HG03354 (cell line): Measurements from ENCODE around the gene NHSL2.
"Not testable (repeated sequence)": the region's sequence is repeated elsewhere in the genome, so short reads cannot be mapped to it uniquely, and the experiment has no call there.

Source experiments
- ATAC-seq: cut with Tn5 transposase; IDR thresholded peaks from one replicate; pipeline ENCODE4 v1.9.1; 2021; ENCODE audit warnings: mild to moderate bottlenecking; ENCODE audit not compliant: unreplicated experiment, poor library complexity, severe bottlenecking

The NHSL2 gene

DNA sequence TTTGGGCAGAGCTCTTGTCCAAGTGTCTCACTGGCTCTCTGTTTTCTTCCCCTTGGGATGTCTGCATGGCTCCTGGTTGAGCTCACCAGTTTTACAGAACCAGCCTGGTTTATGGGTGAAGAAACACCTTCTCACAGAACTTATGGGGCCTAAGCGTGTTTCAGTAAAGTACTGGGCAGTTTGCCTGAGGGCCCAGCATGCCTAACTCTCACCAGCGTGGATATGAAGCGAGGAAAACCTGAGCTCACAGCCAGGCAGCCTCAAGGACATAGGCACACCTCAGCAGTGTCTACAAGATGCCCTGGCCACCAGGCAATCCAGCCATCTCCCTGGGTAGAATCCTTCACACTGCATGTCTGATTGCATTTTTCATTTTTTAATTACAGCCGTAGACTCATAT lies 9.2 kb downstream of the NHSL2 start:
- ATAC-seq = no peak

DNA sequence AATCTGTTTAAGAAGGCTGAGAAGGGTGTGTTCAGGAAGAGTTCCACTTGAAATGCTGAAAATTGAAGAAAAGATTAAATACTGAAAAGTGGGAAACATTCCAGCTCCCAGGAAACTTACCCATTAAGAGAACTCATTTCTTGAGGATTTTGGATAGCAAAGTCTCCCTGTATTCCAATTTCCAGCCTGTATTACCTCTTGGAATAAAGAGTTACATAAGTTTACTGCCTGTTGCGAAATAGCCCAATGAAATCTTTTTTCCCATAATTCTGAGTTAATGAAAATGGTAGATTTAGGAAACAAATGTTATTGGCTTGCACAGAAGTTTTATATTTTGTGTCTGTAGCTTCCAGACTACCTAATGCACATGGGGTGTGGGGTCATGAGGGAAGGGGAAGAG lies 12.0 kb downstream of the NHSL2 start:
- no peak for ATAC-seq

DNA sequence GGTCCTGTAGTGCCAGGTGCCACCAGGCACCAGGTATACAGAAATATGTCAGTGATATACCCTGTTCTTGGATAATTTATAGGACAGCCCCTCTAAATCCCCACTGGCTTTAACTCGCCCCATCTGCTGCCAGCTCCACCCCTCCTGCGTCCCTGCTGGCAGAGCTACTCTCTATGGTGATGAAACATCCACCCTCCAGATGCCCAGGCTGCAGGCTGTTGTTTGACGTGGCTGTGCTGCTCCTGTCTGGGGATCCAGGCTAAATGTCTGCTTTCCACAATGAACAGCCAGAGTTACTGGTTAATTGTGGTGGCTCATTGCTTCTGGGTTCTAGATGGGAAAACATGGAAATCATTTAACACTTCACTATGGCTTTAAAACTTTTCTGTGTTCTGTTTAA lies 12.9 kb downstream of the NHSL2 start:
- no peak for ATAC-seq

DNA sequence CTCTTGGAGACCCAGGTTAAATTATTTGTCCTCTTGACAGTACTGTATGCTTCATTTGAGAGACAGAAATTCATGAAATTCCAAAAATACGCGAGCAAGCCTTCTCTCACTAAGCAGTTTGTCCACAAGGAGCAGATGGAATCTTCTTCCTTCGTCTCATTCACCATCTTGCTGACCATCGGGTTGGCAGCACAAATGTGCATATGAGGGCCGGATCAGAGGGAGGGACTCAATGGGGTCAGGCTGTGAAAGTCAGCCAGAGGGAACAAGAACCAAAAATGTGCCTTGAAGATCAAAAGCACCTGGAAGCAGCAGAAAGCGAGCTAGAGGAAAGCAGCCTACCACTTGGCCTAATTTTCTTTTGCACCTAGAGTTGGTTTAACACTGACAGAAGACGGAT lies 16.4 kb downstream of the NHSL2 start:
- ATAC-seq = no peak

DNA sequence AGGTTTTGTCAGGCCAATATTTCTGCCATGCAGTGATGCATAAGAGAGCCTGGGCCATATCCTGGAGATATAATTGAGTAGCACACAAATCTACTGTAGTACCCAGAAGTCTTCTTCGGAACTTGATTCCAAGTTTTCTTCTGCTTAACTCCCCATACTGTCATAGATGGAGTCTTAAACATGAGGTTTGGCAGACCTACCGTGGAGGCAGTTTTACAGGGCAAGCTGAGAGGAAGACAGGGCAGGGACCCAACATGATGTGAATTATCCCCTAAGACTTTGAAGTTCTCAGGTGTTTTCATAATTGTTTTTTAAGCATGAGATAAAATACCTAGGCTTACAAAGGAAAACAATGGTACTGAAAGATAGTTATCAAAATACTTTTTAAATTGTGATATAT lies 18.2 kb downstream of the NHSL2 start:
- ATAC-seq = no peak

DNA sequence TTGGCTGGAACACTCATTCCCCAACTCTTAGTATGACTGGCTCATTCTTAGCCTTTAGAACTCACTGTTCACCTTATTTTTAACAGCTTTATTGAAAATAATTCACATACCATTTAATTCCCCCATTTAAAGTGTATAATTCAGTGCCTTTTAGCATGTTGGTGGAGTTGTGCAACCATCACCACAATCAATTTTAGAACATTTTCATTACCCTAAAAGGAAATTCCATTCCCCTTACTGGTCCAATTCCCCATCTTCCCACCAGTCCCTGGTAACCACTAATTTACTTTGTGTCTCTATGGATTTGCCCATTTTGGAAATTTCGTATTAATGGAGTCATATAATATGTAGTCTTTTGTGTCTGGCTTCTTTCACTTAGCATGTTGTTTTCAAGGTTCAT lies 19.7 kb downstream of the NHSL2 start:
- no peak for ATAC-seq

DNA sequence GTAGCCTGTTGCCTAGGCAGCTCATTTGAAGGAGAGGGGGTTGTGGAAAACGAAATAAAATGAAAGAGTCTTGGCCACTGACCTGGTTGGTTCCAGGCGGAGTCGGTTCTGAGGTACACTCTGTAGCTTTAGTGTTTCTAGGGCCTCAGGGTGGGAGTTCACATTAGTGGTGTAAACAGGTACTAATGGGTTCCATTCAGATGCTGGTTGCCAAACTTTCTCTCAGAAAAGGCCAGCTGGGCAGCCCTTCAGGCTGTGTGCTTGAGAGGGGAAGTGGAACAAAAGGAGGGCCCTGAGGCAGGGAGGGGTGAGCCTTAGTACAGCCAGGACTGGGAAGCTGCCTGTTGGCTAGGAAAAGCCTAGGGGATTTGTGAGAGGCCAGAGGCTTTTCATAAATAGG lies 24.8 kb downstream of the NHSL2 start:
- ATAC-seq = no peak

DNA sequence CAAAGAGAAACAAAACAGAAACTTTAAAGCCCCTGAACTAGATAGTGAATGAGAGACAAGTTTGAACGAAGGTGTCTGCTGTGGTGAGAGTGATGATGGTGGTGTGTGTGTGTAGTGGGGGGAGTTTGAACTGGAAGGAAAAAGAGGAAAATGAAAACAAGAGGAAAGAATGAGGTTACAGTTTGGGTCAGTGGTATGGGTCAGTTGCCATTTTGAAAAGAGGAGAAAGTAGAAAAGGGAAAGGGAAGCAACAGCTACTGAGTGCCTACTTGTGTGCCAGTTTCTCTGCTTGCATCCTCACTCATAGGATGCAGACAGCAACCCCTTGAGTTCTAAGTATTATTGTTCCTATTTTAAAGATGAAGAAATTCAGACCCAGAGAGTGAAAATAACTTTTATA lies 26.0 kb downstream of the NHSL2 start:
- ATAC-seq = no peak

DNA sequence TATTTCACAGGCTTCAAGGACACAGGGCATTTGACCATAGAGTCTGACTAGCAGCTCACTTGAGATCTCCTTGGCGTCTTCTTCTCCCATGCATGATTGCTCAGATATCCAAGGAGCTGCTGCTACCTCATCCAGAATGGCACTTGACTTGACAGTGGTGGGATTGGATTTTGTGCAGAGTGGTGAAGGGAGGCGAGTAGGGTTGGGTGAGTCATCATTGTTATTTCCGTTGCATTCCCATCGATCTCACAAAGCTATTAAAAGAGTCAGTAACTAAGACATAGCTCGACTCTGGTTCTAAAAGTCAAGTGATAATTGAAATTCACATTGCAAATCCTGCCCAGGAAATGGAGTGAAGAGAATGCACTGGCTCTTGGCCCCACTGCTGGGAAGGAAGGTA lies 27.7 kb downstream of the NHSL2 start:
- no peak for ATAC-seq

DNA sequence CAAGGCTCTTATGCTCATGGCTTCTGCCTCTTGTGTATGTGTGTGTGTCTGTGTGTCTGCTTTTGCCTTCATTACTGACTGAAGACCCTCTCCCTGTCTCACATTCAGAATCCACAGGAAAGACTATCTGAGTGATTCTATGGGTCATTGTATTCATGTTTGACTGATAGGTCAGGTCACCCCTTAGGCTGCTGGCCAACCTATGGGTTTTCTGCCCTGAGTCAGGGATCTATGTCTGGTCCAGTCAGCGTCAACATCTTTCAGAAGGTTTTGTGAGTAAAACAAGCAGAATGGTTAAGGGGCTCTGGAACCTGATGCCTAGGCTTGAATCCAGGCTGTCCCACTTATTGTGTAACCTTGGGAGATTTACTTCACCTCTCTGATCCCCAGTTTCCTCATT lies 30.5 kb downstream of the NHSL2 start:
- no peak for ATAC-seq

DNA sequence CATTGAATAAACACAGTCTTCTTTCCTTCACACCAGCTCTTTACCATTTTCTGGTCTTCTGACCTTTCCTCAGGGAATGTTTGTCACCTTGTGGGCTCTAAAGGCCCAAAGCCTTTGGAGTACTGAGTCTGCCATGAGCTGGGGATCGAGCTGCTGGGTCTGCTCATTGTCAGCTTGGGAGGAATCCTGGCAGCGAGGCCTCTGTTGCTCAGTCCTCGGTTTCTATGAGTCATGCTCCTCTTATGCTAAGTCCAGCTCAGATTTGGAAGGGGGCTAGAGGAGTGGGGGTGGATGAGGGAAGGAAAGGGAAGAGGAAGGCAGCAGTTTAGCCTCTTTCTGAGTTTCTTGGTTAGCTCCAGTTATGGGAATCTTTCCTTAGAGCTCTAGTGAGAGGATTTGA lies 31.1 kb downstream of the NHSL2 start:
- ATAC-seq = no peak

DNA sequence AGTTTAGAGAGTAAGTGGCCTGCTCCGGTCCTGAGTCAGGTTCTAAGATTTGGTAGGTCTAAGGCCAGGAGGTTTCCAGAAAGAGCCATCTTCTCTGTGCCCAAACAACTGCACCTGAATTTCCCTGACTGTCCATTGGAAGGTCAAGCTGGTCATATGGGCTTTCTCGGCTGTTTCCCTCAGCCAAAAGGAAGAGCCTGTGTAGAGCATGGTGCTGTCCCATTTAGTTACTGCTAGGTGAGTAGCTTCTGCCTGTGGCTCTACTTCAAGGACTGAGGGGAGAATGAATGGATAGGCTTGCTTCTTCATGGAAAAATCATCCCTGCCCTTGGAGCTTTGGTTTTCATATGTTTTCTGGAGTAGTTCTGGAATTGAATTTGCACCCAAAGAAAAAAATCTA lies 33.7 kb downstream of the NHSL2 start:
- ATAC-seq = no peak

DNA sequence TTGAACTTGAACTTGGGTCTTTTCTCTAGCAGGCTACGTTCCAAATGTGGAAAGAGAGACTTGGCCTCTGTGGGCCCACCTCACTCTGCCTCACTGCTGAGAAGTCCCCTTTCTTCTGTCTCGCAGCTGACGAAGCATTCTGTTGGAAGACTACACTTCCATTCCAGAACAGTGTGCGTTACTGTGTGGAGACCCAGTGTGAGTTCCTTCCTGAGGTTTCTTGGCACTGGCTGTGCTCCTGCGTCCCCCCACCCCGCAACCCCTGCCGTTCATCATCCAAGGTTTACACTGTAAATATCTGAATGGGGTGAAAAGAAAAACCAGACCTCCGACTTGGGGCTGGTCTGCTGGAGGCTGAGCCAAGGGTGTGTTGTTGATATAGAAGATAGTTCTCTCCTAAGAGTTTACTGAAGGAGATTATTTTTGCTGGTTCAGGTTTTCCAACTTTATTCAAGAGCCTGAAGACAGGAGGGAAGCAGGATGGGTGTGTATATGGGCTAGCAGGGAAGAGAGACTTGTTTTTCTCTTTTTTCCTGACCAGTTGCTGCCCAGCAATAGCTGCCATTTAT lies 34.7 kb downstream of the NHSL2 start:
- ATAC-seq = no peak

DNA sequence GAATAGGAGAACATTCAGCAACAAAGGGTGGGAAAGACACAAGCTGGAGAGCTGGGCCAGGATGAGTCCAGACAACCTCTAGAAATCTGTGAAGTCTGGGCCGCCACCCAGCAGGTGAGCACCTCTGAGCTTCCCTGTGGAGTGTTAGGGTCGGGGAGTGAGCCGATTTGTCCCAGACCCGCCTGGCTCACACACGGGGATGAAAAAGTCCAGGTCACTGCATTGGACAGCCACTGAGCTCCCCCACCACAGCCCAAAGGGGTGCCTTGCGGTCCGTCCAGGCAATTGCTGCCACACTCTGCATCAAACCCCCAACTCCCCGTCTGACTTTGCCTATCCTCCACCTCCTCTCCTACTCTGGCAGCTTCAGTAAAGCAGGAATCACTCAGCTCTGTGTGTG lies 38.7 kb downstream of the NHSL2 start:
- ATAC-seq = no peak

DNA sequence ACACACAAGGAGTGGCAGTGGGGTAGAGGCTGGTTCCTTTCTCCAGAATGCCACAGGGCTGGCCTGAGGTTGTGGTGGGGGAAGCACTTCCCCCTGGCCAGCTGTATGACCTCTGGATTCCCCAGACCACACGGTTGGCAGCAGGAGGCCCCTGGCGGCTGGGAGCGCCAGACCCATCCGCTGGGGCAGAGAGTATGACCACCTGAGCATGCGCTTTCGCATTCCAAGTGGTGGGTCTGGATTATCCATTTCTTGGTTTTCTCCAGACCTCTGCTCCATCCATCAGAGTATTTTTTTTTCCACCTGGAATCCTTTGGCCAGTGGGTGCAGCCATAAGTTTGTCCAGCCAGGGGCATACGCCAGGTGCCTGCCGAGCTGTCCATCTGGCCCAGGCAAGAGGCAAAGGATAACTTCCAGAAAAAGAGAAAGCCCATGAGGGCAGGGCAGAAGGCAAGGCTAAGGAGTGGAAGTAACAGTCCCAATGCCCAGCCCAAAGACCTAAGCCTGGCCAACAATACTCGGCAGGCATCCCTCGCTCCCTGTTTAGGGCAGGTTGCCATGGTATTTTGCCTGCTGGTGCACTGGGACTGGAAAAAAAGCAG lies 39.3 kb downstream of the NHSL2 start:
- ATAC-seq = no peak

DNA sequence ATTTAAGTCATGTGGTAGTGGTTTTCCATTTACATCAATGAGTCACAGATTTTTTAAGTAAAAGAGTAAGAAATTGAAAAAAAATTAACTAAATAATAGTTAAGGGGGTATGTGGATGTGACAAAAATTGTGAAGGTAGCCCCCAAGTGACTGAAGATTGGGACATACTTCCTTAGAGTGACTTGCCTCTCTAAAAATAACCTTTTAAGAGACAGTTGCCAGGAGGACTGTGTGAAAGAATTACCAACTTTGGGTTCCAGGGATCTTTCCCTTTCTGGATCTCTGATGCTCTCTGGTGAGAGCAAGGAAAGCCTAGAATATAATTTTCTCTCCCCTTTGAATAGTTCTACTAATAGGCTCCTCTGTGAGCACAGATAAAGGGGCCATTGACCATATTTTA lies 42.7 kb downstream of the NHSL2 start:
- no peak for ATAC-seq

DNA sequence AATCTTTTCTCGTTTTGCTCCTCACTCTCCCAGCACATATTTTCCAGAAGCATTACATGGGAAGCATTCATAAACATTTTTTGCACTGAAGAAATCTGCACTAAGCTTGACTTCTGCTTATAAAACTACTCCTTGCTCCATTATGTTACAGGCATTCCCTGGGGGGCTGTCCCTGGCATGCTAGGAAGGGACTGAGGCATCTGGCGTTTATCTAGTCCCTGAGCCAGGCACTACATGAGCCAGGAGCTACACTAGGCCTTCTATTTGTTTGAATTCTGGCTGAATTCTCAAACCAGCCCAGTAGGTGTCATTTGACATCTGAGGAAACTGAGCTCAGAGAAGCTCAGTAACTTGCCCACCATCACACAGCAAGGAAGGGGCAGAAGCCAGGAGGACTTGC lies 43.3 kb downstream of the NHSL2 start:
- no peak for ATAC-seq

DNA sequence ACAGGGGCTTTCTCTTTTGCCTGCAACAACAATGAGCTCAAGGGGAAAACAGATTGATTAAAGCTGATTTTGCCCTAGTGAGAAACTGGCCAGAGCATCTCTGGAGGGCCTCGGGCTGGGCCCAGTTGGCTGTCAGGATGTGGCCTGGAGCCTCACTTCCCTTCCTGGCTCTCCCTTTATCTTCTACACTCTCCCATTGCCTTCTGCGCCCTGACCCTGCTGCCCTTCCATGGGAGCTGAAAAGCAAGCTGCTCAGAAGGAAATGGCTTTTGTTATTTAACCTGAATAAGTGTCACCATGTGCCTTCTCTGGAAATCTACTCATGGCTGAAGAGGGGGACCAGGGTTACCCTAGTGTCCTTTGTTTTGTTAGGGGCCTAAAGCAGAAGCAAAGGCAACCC lies 43.8 kb downstream of the NHSL2 start:
- ATAC-seq = no peak

DNA sequence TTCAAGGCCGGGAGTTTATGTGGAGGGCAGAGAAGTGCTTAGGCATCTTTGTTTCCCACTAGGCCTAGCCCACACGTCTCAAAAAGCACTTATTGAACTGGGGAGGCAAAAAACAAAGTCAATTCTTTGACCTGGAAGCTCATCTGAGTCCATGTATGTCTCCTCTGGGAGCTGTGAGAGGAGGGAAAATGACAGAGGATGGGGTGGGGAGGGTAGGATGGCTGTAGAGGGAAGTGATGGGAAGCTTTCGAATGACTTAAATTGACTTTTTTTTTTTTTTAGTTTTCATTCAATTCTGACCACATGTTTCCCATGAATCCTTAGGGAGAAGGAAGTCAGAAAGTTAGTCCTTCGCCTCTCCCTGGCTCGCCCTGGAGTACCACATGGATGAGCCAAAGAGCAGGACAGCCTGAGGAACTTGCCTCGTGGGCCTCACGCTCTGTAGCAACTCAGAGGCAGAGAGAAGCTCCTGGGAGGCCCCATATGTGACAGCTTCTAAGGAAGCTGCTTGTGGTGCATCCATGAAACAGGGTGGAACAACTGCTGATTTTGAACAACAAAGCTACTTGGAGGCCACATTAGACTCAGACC lies 45.0 kb downstream of the NHSL2 start:
- ATAC-seq = no peak

DNA sequence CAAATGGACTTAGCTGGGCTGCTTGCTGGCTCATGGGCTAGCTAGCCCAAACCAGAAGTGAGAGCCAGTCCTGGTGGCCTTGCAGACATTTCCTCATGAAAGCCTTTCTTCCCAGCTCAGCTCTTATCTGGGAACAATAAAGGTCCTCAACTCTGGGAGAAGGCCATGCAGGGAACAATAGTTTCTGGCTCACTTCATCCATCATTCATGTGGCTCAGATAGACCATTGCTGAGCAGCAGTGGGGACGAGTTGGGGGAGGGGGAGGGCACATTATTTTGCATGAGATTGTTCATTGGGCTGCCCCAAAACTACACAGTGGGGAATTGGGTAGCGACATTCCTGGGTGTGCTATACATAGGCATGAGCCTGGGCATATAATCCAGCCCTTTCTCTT lies 47.6 kb downstream of the NHSL2 start:
- ATAC-seq = no peak

DNA sequence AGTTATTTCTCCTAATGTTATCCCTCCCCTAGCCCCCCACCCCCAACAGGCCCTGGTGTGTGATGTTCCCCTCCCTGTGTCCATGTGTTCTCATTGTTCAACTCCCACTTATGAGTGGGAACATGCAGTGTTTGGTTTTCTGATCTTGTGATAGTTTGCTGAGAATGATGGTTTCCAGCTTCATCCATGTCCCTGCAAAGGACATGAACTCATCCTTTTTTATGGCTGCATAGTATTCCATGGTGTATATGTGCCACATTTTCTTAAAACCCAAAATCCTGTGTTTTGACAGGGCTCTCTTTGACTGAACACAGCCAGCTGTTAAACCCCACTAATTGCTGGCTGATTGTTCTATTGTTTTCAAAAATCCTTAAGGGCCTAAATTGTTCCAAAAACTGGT lies 53.5 kb downstream of the NHSL2 start:
- ATAC-seq = not testable (repeated sequence)

DNA sequence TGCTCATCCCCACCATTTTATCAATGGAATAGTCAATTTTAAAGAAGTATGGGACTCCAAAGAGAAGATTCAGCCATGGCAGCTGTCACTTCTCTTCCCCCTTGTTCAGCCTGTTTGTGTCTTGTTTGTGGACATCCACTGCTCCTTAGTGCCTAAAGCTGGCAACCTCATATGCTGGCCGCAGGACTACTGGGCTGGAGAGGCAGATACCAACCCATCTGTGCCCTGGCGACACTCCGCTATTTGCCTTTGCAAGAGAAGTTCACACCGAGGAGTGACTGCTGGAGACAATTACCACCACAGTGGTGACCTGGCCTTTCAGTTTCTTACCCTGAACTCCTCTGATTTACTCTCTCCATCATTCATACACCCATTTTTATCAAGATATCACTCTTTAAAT lies 64.3 kb downstream of the NHSL2 start:
- no peak for ATAC-seq
